C4-2B (cell line): ENCODE measurements around the gene SRL.
"Not testable (repeated sequence)": the region's sequence is repeated elsewhere in the genome, so short reads cannot be mapped to it uniquely, and the experiment has no call there.

Experiments used
- H3K27ac ChIP-seq: fragments of 450-650 bp; 2 replicates; pipeline ENCODE4 v1.5.1; 2017
- ZFX ChIP-seq: fragments of 450-650 bp; IDR thresholded peaks from 2 replicates; pipeline ENCODE4 v1.6.1; 2017
- TF ChIP-seq, protein P1 (sequence below): fragments of 450-650 bp; conservative IDR thresholded peaks from 2 replicates; pipeline ENCODE4 v1.5.1; 2017; ENCODE audit warnings: mild to moderate bottlenecking

The SRL gene

DNA sequence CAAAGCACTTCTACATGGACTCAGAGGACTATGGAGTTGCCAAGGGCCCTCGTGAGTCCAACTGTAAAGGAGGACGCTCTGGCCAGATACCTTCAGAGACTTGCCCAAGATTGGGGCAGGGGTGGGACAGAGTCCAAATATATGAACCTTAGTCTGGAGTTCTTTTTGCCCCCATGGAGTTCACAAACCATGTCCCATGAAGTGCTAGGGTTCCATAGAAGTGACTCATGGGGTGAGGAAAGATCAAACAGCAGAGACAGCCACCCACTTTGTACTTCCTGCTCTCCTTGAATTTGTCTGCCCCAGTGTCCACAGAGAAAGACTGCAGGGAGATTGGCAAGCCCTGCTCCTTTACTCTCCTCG, 29.0 kb downstream of the SRL start:
- no peak for TF ChIP-seq ZFX
- TF ChIP-seq, protein P1, sequence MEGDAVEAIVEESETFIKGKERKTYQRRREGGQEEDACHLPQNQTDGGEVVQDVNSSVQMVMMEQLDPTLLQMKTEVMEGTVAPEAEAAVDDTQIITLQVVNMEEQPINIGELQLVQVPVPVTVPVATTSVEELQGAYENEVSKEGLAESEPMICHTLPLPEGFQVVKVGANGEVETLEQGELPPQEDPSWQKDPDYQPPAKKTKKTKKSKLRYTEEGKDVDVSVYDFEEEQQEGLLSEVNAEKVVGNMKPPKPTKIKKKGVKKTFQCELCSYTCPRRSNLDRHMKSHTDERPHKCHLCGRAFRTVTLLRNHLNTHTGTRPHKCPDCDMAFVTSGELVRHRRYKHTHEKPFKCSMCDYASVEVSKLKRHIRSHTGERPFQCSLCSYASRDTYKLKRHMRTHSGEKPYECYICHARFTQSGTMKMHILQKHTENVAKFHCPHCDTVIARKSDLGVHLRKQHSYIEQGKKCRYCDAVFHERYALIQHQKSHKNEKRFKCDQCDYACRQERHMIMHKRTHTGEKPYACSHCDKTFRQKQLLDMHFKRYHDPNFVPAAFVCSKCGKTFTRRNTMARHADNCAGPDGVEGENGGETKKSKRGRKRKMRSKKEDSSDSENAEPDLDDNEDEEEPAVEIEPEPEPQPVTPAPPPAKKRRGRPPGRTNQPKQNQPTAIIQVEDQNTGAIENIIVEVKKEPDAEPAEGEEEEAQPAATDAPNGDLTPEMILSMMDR = no peak
- no peak overlapping the region for H3K27ac ChIP-seq

DNA sequence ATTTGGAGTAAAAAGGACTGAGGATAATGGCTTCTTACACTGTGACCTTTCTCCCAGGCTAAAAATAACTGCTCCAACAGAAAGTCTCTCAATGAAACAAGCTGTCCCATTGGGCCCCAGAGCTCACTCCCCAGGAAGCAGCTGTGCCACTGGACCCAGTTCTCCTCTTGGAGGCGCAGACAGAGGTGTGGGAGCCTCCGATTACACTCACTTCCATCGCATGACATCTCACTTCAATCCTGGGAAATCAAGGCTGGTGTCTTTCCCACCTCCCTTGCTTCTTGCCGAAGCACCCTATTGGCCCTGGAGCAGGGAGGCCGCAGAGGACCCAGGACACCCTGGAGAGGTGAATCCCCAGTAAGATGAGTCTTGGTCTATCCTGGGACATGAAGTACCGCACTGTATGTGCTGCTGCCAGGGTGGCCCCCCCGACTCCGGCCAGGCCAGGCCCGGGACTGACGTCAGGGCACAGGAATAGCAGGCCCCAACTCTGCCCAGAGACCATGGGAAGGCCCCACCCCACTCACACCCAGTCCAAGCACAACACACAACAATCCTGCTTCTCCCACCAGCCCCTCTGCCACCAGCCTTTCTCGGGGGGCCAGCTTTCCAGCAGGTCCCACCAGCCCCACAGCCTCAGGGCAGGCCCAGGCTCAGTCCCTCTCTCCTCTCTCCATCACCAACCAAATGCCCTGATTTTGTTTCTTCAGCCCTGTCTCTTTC, 29.5 kb downstream of the SRL start:
- no peak overlapping the region for H3K27ac ChIP-seq
- TF ChIP-seq ZFX = no peak

DNA sequence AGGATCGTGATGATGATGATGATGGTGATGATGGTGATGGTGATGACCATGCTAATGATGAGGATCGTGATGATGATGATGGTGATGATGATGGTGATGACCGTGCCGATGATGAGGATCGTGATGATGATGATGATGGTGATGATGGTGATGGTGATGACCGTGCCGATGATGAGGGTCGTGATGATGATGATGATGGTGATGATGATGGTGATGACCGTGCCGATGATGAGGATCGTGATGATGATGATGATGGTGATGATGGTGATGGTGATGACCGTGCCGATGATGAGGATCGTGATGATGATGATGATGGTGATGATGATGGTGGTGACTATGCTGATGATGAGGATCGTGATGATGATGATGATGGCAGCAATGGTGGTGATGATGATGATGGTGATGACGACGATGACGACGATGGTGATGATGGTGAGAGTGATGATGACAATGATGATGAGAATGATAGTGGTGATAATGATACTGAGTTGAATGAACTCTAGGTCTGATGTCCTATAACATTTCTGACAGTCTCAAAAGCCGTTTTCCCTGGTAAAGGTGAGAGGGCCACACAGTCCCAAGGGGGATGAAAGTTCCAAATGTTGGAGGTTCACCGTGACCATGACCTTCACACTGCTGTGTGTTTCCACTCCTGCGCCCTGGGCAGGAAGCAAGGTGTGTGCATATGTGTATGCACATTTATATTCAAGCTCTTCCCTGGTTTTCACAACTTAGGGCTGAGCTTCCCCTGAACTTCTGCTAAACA, 30.3 kb downstream of the SRL start:
- not testable (repeated sequence) for H3K27ac ChIP-seq

DNA sequence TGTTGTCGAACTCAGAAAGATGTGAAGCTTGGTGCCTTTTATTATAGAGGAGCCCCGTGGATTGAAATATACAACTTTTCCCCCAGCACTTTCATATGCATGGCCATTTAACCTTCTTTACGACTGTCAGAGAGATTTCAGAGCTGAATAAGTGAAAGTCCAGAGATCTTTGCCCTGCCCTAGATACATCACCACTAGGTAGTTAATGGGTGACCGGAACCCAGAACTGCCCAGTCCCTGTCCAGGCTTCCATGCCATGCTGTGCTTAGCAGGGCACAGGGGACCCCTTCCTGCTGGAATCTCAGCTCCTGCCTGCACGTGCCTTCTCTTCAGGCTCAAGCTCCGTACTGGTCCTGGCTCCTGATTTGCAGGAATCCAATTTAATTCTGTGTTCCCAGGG, 32.2 kb downstream of the SRL start:
- TF ChIP-seq, protein P1 = no peak
- TF ChIP-seq ZFX = no peak
- no peak overlapping the region for H3K27ac ChIP-seq

DNA sequence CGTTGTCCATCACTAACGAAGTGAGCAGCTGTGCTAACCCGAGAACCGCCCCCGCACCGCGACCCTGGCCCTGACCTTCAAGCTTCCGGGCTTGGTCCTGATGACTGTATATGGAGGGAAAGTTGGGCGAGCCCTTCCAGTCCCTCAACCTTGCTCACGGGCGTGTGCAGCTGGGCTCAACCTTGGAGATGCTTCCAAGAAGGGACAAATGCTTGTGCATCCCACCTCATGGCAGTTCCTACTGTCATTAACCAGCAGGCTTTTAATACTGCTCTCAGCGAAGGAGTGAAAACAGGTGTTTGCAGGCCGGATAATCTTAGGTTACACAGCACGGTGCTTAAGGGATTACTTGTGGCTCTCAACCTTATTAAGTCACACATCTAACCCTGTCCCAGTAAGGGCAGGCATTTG, 33.5 kb downstream of the SRL start:
- TF ChIP-seq, protein P1 = no peak
- no peak overlapping the region for H3K27ac ChIP-seq

DNA sequence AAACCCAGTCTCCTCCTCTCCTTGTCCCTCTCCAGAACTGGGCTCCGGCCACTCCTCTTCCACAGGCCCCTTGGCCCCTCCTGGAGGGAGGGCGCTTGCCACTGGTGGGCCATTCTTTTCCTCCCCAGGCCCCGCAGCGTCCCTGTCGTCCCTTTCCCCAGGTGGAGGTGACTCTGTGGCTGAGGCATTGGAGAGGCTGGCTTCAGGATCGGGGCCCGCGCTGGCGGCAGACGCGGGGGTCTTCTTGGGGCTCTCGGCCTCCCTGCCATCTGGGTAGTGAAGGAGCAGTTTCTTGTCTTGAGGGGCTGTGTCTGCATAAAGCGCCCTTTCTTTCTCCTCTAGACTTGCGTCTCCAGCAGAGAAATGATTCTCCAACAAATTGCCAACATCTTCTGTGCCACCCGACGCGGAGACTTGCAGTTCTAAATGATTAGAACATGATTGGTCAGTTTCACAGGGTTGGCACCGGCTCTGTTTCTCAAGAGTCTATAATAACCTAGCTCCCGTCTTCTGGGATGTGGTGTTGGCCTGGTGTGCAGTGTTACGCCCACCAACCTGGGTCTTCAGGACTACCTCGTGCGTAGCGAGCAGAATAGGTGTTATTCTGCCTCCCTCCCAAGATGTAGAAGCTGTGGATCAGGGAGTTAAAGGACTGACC, 34.1 kb downstream of the SRL start:
- H3K27ac ChIP-seq = no peak overlapping the region
- TF ChIP-seq, protein P1 = no peak
- TF ChIP-seq ZFX = no peak

DNA sequence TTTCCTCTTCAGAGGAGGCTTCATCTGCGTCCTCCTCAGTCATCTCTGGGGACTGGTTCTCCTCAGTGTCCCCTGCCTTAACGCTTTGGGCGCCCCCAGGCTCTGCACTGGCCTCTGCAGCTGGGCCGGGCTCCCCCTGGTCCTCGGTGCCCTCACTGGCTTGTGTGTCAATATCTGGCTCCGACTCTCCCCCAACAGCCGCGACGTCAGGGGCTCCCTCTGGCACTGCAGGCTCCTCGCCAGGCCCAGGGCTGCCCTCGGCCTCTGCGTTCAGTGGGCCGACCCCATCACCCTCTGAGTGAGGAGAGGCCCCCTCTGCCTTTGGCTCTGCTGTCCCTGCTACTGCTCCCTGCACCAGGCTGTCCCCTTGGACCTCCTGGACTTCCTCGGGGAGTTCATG, 34.7 kb downstream of the SRL start:
- H3K27ac ChIP-seq = no peak overlapping the region

DNA sequence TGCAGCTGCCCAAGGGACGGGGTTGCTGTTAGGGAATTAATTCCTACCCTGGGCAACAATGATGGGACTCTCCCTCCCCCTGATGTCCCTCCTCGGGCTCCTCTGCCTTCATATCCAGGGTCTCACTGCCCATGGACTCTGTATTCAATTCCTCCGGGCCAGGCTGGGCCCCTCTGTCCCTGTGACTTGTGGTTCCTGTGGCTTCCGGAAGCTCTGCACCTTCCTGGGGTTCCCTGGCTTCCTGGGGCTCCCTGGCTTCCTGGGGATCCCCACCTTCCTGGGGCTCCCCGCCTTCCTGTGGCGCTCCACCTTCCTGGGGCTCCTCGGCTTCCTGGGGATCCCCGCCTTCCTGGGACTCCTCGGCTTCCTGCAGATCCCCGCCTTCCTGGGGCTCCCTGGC, 35.2 kb downstream of the SRL start:
- no peak for TF ChIP-seq ZFX
- TF ChIP-seq, protein P1 = no peak
- H3K27ac ChIP-seq = no peak overlapping the region

More for the DNA sequence above, 34.7 kb downstream of the SRL start:
- TF ChIP-seq, protein P1 = no peak
- TF ChIP-seq ZFX = no peak
